Colonic mucosa (tissue), 4 donors: ENCODE data around the gene MYOCD. TPM values are rescaled to one million over a fixed set of nuclear protein-coding genes. Genes with fewer than 3 reads are reported as not detected.

ENCODE experiments used
- DNase-seq: peaks from one replicate; pipeline ENCODE4 v3.0.0-alpha.2; 2020
- H3K27ac ChIP-seq: fragments of 200-600 bp; one replicate; pipeline ENCODE4 v1.8.0; 2021
- H3K27me3 ChIP-seq: fragments of 200-600 bp; one replicate; pipeline ENCODE4 v1.8.0; 2021
- H3K36me3 ChIP-seq: fragments of 200-600 bp; one replicate; pipeline ENCODE4 v1.8.0; 2021
- H3K4me1 ChIP-seq: fragments of 200-600 bp; one replicate; pipeline ENCODE4 v1.8.0; 2021; ENCODE audit warnings: mild to moderate bottlenecking
- H3K4me3 ChIP-seq: fragments of 200-600 bp; one replicate; pipeline ENCODE4 v1.8.0; 2021
- H3K9ac ChIP-seq, 2 donors: one replicate each; pipeline ENCODE4 v1.7.0; 2013; ENCODE audit warnings: control low read depth in 2 of 2, low read depth in 2 of 2, low read length in 2 of 2
- H3K9me3 ChIP-seq: fragments of 200-600 bp; one replicate; pipeline ENCODE4 v1.8.0; 2021
- CTCF ChIP-seq: fragments of 200-600 bp; IDR thresholded peaks from one replicate; pipeline ENCODE4 v1.8.0; 2022; ENCODE audit warnings: antibody characterized with exemption, mild to moderate bottlenecking
- intact Hi-C: fragments of 100-400 bp; cut with DNase I; formaldehyde crosslinking; loops from one replicate; pipeline ENCODE4 v1.14.1; 2022
- total RNA-seq, 2 donors: library from RNA; stranded (reverse); fragmentation: NEBNext Ultra II Directional in 1 of 2; extraction: Animal tissue kit (Norgen Biotek cat#: 25700) in 1 of 2; gene quantifications; one replicate each; pipeline ENCODE4 v1.2.1, GENCODE V29; 2021
- donor health status: healthy.
- donor health status: DM: no; HTN: no; CAD: no.
- donor health status: DM: no; HTN: no; CAD: no.

The MYOCD gene
- total RNA-seq, 2 donors from 2014 or later, result 1.1 to 20.5 TPM

- Histone ChIP-seq H3K4me1 (no peaks in the 10 kb centered on the region), H3K27ac (no peak overlapping the region), H3K36me3 (no peaks in the 10 kb centered on the region), H3K9ac (no peak overlapping the region), H3K9me3 (no peaks in the 10 kb centered on the region), H3K27me3 (no peaks in the 10 kb centered on the region), H3K4me3 (no peak overlapping the region)
- intact Hi-C loops, result no loop called here
- DNase-seq, result no peak
- no peak for TF ChIP-seq CTCF
Observed at GRCh38 chr17:12644623-12645022, 21.1 kb upstream of the MYOCD start.

DNA sequence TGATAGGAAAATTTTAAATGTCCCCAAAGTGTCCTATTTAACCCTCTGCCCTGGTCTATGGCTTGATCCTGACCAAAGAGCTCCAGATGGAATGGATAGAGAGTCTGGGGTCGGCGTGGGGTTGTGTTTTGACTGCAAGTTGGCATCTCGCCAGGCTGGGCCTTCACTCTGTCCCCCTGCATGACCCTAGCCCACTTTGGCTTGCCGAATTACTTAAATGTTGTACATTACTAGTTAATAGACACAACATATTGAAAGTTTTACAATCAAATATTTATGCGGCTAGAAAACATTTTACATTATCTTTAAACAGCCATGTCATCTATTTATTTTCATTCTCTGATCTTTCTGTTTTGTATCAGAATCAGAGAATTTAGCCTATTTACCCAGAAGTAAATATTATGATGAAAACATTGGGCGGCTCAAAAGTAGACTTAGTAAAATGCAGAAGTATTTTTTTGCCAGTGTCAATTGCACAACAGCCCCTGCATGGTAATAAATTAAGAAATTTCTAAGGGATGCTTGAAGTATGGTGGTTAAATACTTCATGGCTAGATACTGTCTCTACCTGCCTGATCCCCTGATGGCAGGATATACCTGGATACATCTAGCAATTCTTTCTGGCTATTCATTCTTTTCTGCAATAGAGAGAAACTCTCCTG lies 18.8 kb upstream of the MYOCD start:
- Histone ChIP-seq H3K9me3 (no peaks in the 10 kb centered on the region), H3K36me3 (no peaks in the 10 kb centered on the region), H3K9ac (no peak overlapping the region), H3K4me1 (no peaks in the 10 kb centered on the region), H3K4me3 (no peak overlapping the region), H3K27ac (no peak overlapping the region), H3K27me3 (no peaks in the 10 kb centered on the region)
- no peak for DNase-seq
- no peak for TF ChIP-seq CTCF
- intact Hi-C loops, result no loop called here

- intact Hi-C loops, result no loop called here
- Histone ChIP-seq H3K27ac (no peak overlapping the region), H3K4me3 (no peak overlapping the region), H3K27me3 (no peaks in the 10 kb centered on the region), H3K4me1 (no peaks in the 10 kb centered on the region), H3K36me3 (no peaks in the 10 kb centered on the region), H3K9ac (no peak overlapping the region), H3K9me3 (no peaks in the 10 kb centered on the region)
- DNase-seq, result no peak
- no peak for TF ChIP-seq CTCF
Observed at GRCh38 chr17:12648498-12648897, 17.2 kb upstream of the MYOCD start.

DNA sequence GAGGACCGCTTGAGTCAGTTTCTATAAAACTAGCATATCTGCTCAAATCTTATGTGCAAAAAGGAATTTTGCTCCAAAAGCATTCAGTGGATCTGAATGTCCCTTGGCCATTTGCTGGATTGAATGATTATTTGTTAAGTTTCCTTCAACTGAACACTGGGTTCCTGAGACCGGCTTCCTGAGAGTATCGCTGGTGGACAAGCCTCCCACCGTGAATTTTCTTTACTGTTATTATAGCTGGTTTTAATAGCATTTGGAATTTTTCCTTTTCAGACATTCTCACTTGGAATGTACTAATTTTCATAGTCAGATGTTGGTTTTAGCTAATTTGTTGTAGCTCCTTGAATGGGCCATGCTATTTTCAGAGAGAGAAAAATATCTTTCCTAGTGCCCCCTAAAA lies 9.8 kb upstream of the MYOCD start:
- intact Hi-C loops, result no loop called here
- H3K4me1 ChIP-seq, result no peaks in the 10 kb centered on the region
- H3K36me3 ChIP-seq, result no peaks in the 10 kb centered on the region
- no peak overlapping the region for H3K27ac ChIP-seq
- H3K9ac ChIP-seq, result no peak overlapping the region
- no peak for TF ChIP-seq CTCF
- H3K9me3 ChIP-seq, result no peaks in the 10 kb centered on the region
- no peak overlapping the region for H3K4me3 ChIP-seq
- no peaks in the 10 kb centered on the region for H3K27me3 ChIP-seq
- DNase-seq, result no peak

DNA sequence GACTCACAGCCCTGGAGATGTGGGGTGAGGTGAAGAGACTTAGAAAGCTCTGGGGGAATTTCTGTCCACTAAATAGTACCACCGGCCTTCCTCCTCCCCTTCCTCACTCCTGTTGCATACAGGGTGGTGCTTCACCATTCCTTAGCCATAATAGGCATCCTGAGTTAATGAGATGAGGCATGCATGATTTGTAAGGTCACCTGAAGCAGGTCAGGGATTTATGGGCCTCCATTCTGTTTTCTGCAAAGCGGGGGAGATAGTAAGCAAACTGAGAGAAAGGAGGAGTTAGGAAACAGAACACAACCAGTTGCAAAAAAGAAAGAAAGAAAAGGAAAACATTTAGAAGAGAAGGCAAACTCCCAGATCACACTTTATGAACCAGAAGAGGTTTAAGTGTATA lies 9.3 kb upstream of the MYOCD start:
- intact Hi-C loops, result no loop called here
- no peak overlapping the region for H3K4me3 ChIP-seq
- H3K27me3 ChIP-seq, result no peaks in the 10 kb centered on the region
- no peaks in the 10 kb centered on the region for H3K9me3 ChIP-seq
- DNase-seq, result no peak
- TF ChIP-seq CTCF, result no peak
- no peaks in the 10 kb centered on the region for H3K36me3 ChIP-seq
- H3K9ac ChIP-seq, result no peak overlapping the region
- no peaks in the 10 kb centered on the region for H3K4me1 ChIP-seq
- H3K27ac ChIP-seq, result no peak overlapping the region
